Measurements from ENCODE around the gene SMOC2.

The SMOC2 gene

GRCh38 chr6:168618546-168619315, 177.7 kb downstream of the SMOC2 start:
- Histone ChIP-seq H2AFZ (ENCODE audit: low read depth, low read length) (no peak overlapping the region), H3K27me3 (ENCODE audit: low read depth, low read length) (no peaks in the 10 kb centered on the region), H3K4me2 (ENCODE audit: low read length) (no peak overlapping the region), H3K27ac (ENCODE audit: low read length) (no peak overlapping the region), H3K4me3 (ENCODE audit: low read length) (no peak overlapping the region), H3K4me1 (ENCODE audit: low read length) (no peaks in the 10 kb centered on the region), H4K20me1 (ENCODE audit: insufficient read depth, low read length) (no peaks in the 10 kb centered on the region), H3K79me2 (ENCODE audit: low read length) (no peaks in the 10 kb centered on the region), H3K36me3 (replicated peaks; ENCODE audit: low read depth, low read length) (no peaks in the 10 kb centered on the region), H3K9ac (ENCODE audit: low read length) (no peak overlapping the region), H3K9me3 (ENCODE audit: insufficient read depth, low read length) (0 out of 2 replicates have a peak, but pooled peaks cover 3% of the 10 kb centered on the region)
- no peak for TF ChIP-seq EZH2phosphoT487 (IDR thresholded peaks at IDR 0.05; ENCODE audit: low read depth)
- TF ChIP-seq CTCF (IDR thresholded peaks at IDR 0.05; ENCODE audit: low read depth, low read length) = no peak

GRCh38 chr6:168619560-168620314, 178.8 kb downstream of the SMOC2 start:
- Histone ChIP-seq H3K79me2 (ENCODE audit: low read length) (no peaks in the 10 kb centered on the region), H3K4me1 (ENCODE audit: low read length) (no peaks in the 10 kb centered on the region), H3K36me3 (replicated peaks; ENCODE audit: low read depth, low read length) (no peaks in the 10 kb centered on the region), H3K4me3 (ENCODE audit: low read length) (no peak overlapping the region), H3K27me3 (ENCODE audit: low read depth, low read length) (no peaks in the 10 kb centered on the region), H3K4me2 (ENCODE audit: low read length) (no peak overlapping the region), H3K9ac (ENCODE audit: low read length) (no peak overlapping the region), H3K9me3 (ENCODE audit: insufficient read depth, low read length) (0 out of 2 replicates have a peak, but pooled peaks cover 3% of the 10 kb centered on the region), H2AFZ (ENCODE audit: low read depth, low read length) (no peak overlapping the region), H4K20me1 (ENCODE audit: insufficient read depth, low read length) (no peaks in the 10 kb centered on the region), H3K27ac (ENCODE audit: low read length) (no peak overlapping the region)
- no peak for TF ChIP-seq CTCF (IDR thresholded peaks at IDR 0.05; ENCODE audit: low read depth, low read length)
- no peak for TF ChIP-seq EZH2phosphoT487 (IDR thresholded peaks at IDR 0.05; ENCODE audit: low read depth)

GRCh38 chr6:168620578-168620977, 179.6 kb downstream of the SMOC2 start:
- H3K27ac ChIP-seq (ENCODE audit: low read length) = no peak overlapping the region
- no peaks in the 10 kb centered on the region for H4K20me1 ChIP-seq (ENCODE audit: insufficient read depth, low read length)
- 0 out of 2 replicates have a peak, but pooled peaks cover 3% of the 10 kb centered on the region for H3K9me3 ChIP-seq (ENCODE audit: insufficient read depth, low read length)
- no peak for TF ChIP-seq EZH2phosphoT487 (IDR thresholded peaks at IDR 0.05; ENCODE audit: low read depth)
- TF ChIP-seq CTCF (IDR thresholded peaks at IDR 0.05; ENCODE audit: low read depth, low read length) = no peak
- H2AFZ ChIP-seq (ENCODE audit: low read depth, low read length) = no peak overlapping the region
- no peaks in the 10 kb centered on the region for H3K79me2 ChIP-seq (ENCODE audit: low read length)
- no peaks in the 10 kb centered on the region for H3K4me1 ChIP-seq (ENCODE audit: low read length)
- no peak overlapping the region for H3K4me2 ChIP-seq (ENCODE audit: low read length)
- no peak overlapping the region for H3K4me3 ChIP-seq (ENCODE audit: low read length)
- H3K36me3 ChIP-seq (replicated peaks; ENCODE audit: low read depth, low read length) = no peaks in the 10 kb centered on the region
- no peak overlapping the region for H3K9ac ChIP-seq (ENCODE audit: low read length)
- no peaks in the 10 kb centered on the region for H3K27me3 ChIP-seq (ENCODE audit: low read depth, low read length)

GRCh38 chr6:168623736-168624135, 182.8 kb downstream of the SMOC2 start:
- no peak overlapping the region for H3K4me3 ChIP-seq (ENCODE audit: low read length)
- H3K9ac ChIP-seq (ENCODE audit: low read length) = no peak overlapping the region
- TF ChIP-seq CTCF (IDR thresholded peaks at IDR 0.05; ENCODE audit: low read depth, low read length) (no peak), EZH2phosphoT487 (IDR thresholded peaks at IDR 0.05; ENCODE audit: low read depth) (no peak)
- no peak overlapping the region for H2AFZ ChIP-seq (ENCODE audit: low read depth, low read length)
- no peaks in the 10 kb centered on the region for H4K20me1 ChIP-seq (ENCODE audit: insufficient read depth, low read length)
- H3K36me3 ChIP-seq (replicated peaks; ENCODE audit: low read depth, low read length) = no peaks in the 10 kb centered on the region
- H3K27ac ChIP-seq (ENCODE audit: low read length) = no peak overlapping the region
- H3K4me1 ChIP-seq (ENCODE audit: low read length) = no peaks in the 10 kb centered on the region
- H3K27me3 ChIP-seq (ENCODE audit: low read depth, low read length) = no peaks in the 10 kb centered on the region
- 0 out of 2 replicates have a peak, but pooled peaks cover 3% of the 10 kb centered on the region for H3K9me3 ChIP-seq (ENCODE audit: insufficient read depth, low read length)
- H3K79me2 ChIP-seq (ENCODE audit: low read length) = no peaks in the 10 kb centered on the region
- no peak overlapping the region for H3K4me2 ChIP-seq (ENCODE audit: low read length)

Measured in OCI-LY3 (cell line).